ENCODE results near the gene ADCY3.

- TF ChIP-seq, protein P1, sequence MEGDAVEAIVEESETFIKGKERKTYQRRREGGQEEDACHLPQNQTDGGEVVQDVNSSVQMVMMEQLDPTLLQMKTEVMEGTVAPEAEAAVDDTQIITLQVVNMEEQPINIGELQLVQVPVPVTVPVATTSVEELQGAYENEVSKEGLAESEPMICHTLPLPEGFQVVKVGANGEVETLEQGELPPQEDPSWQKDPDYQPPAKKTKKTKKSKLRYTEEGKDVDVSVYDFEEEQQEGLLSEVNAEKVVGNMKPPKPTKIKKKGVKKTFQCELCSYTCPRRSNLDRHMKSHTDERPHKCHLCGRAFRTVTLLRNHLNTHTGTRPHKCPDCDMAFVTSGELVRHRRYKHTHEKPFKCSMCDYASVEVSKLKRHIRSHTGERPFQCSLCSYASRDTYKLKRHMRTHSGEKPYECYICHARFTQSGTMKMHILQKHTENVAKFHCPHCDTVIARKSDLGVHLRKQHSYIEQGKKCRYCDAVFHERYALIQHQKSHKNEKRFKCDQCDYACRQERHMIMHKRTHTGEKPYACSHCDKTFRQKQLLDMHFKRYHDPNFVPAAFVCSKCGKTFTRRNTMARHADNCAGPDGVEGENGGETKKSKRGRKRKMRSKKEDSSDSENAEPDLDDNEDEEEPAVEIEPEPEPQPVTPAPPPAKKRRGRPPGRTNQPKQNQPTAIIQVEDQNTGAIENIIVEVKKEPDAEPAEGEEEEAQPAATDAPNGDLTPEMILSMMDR (IDR thresholded peaks at IDR 0.05): no peak
- no peak for TF ChIP-seq POLR2A (IDR thresholded peaks at IDR 0.05)
Measured at GRCh38 chr2:24873619-24874018, 46.4 kb downstream of the ADCY3 start.

Data from adrenal gland (tissue), 5 donors.